Caco-2 (cell line): ENCODE data around the gene BCO2. TPM values are rescaled to one million over a fixed set of nuclear protein-coding genes. Genes with fewer than 3 reads are reported as not detected.
A peak's percentile ranks its signal among the peaks of the same experiment; 100 is the strongest.

Source experiments
- BruUV-seq: library from RNA; stranded (reverse); fragments of 400-500 nt; replicated peaks from 2 replicates; lab custom pipeline; 2021; lab: Mats Ljungman, UMichigan
- CTCF ChIA-PET: fragments of 300-600 bp; sonication (Branson Sonifier 250); formaldehyde crosslinking; loops from one replicate; lab custom pipeline; 2022; ENCODE audit warnings: antibody characterized with exemption; lab: Charles Lee
- POLR2A ChIA-PET: fragments of 300-600 bp; sonication (Branson Sonifier 250); formaldehyde crosslinking; loops from one replicate; lab custom pipeline; 2022; ENCODE audit warnings: antibody characterized with exemption; lab: Charles Lee
- DNase-seq, 2 experiments: peaks; one replicate each; pipeline versions ENCODE4 v3.0.0 to v3.0.0-alpha.2; 2020 to 2022
- H3K27me3 ChIP-seq: replicated peaks from 2 replicates; pipeline ENCODE4 v1.6.0; 2011; ENCODE audit warnings: low read length; ENCODE audit not compliant: control insufficient read depth, insufficient read depth
- H3K36me3 ChIP-seq: 2 replicates; pipeline ENCODE4 v1.5.1; 2011; ENCODE audit warnings: low read length; ENCODE audit not compliant: control insufficient read depth, insufficient read depth
- H3K4me1 ChIP-seq: fragments of 250-450 bp; sonication (Bioruptor Pico); 2 replicates; pipeline ENCODE4 v1.5.1; 2020; ENCODE audit warnings: mild to moderate bottlenecking
- H3K4me3 ChIP-seq: 2 replicates; pipeline ENCODE4 v1.5.1; 2011; ENCODE audit warnings: low read depth, mild to moderate bottlenecking, control low read depth, low read length
- H3K9me3 ChIP-seq: fragments of 250-450 bp; sonication (Bioruptor Pico); 2 replicates; pipeline ENCODE4 v1.5.1; 2020; ENCODE audit warnings: mild to moderate bottlenecking, moderate library complexity
- H3K27ac Mint-ChIP-seq: one replicate; pipeline ENCODE4 v1.8.0; 2022; ENCODE audit warnings: mixed read lengths; ENCODE audit not compliant: unreplicated experiment
- H3K27me3 Mint-ChIP-seq: one replicate; pipeline ENCODE4 v1.8.0; 2022; ENCODE audit warnings: mixed read lengths; ENCODE audit not compliant: insufficient read depth, unreplicated experiment
- H3K36me3 Mint-ChIP-seq: one replicate; pipeline ENCODE4 v1.8.0; 2022; ENCODE audit warnings: mild to moderate bottlenecking, mixed read lengths; ENCODE audit not compliant: insufficient read depth, unreplicated experiment
- H3K4me1 Mint-ChIP-seq: one replicate; pipeline ENCODE4 v1.8.0; 2022; ENCODE audit warnings: low read depth, mixed read lengths; ENCODE audit not compliant: unreplicated experiment
- H3K4me3 Mint-ChIP-seq: one replicate; pipeline ENCODE4 v1.8.0; 2022; ENCODE audit warnings: mild to moderate bottlenecking, moderate library complexity, mixed read lengths; ENCODE audit not compliant: unreplicated experiment
- H3K9me3 Mint-ChIP-seq: one replicate; pipeline ENCODE4 v1.8.0; 2022; ENCODE audit warnings: mixed read lengths; ENCODE audit not compliant: unreplicated experiment
- intact Hi-C: fragments of 100-400 bp; cut with micrococcal nuclease; formaldehyde crosslinking; loops from one replicate; pipeline ENCODE4 v1.10.0; 2022; ENCODE audit not compliant: unreplicated experiment
- total RNA-seq: library from RNA; stranded (reverse); gene quantifications from 2 replicates; pipeline ENCODE4 v1.2.3, GENCODE V29; 2022
- TF ChIP-seq, protein P1 (sequence below), 2 experiments: fragments of 200-600 bp in 1 of 2; IDR thresholded peaks; 1 replicate in 1 of 2; 2 replicates in 1 of 2; pipeline versions ENCODE4 v1.5.1 to v1.8.0; 2011 to 2022; ENCODE audit warnings: antibody characterized with exemption in 1 of 2, control low read depth in 1 of 2, inconsistent platforms in 1 of 2, low read depth in 1 of 2, low read length in 1 of 2, mild to moderate bottlenecking in 1 of 2, moderate library complexity in 1 of 2; ENCODE audit not compliant: insufficient read depth in 1 of 2, severe bottlenecking in 1 of 2, unreplicated experiment in 1 of 2

The BCO2 gene
- total RNA-seq, 1 experiment from 2014 or later, result 2.2 TPM

GRCh38 chr11:112162761-112163546, 12.4 kb upstream of the BCO2 start:
- H3K27ac Mint-ChIP-seq, result peak overlapping the region; percentile 3
- no peaks in the 10 kb centered on the region for H3K27me3 Mint-ChIP-seq
- Histone ChIP-seq H3K4me3 (peak overlapping the region; percentile 26), H3K27me3 (no peaks in the 10 kb centered on the region), H3K36me3 (no peaks in the 10 kb centered on the region), H3K4me1 (peaks cover 34% of the 10 kb centered on the region), H3K9me3 (no peaks in the 10 kb centered on the region)
- H3K4me1 Mint-ChIP-seq, result peaks cover 27% of the 10 kb centered on the region
- intact Hi-C loops, result loop anchor here (5.0 kb wide), 1 partner anchor 51 kb away; no protein-coding TSS in a partner anchor
- no peak for DNase-seq
- TF ChIP-seq, protein P1, sequence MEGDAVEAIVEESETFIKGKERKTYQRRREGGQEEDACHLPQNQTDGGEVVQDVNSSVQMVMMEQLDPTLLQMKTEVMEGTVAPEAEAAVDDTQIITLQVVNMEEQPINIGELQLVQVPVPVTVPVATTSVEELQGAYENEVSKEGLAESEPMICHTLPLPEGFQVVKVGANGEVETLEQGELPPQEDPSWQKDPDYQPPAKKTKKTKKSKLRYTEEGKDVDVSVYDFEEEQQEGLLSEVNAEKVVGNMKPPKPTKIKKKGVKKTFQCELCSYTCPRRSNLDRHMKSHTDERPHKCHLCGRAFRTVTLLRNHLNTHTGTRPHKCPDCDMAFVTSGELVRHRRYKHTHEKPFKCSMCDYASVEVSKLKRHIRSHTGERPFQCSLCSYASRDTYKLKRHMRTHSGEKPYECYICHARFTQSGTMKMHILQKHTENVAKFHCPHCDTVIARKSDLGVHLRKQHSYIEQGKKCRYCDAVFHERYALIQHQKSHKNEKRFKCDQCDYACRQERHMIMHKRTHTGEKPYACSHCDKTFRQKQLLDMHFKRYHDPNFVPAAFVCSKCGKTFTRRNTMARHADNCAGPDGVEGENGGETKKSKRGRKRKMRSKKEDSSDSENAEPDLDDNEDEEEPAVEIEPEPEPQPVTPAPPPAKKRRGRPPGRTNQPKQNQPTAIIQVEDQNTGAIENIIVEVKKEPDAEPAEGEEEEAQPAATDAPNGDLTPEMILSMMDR (IDR thresholded peaks at IDR 0.05; ENCODE audit: insufficient read depth in 1 of 2, low read depth in 1 of 2, low read length in 1 of 2, severe bottlenecking in 1 of 2, unreplicated experiment in 1 of 2), result no peak
- ChIA-PET POLR2A (no interaction called here), CTCF (interaction anchor here (0.6 to 1.3 kb wide), 3 partner anchors 13 to 51 kb away, joined by 3 to 6 read pairs (median 3); partner anchors contain the start of gene BCO2)
- BruUV-seq, result no TSS peak
- no peaks in the 10 kb centered on the region for H3K36me3 Mint-ChIP-seq
- H3K9me3 Mint-ChIP-seq, result no peaks in the 10 kb centered on the region
- H3K4me3 Mint-ChIP-seq, result peak overlapping the region; percentile 81

DNA sequence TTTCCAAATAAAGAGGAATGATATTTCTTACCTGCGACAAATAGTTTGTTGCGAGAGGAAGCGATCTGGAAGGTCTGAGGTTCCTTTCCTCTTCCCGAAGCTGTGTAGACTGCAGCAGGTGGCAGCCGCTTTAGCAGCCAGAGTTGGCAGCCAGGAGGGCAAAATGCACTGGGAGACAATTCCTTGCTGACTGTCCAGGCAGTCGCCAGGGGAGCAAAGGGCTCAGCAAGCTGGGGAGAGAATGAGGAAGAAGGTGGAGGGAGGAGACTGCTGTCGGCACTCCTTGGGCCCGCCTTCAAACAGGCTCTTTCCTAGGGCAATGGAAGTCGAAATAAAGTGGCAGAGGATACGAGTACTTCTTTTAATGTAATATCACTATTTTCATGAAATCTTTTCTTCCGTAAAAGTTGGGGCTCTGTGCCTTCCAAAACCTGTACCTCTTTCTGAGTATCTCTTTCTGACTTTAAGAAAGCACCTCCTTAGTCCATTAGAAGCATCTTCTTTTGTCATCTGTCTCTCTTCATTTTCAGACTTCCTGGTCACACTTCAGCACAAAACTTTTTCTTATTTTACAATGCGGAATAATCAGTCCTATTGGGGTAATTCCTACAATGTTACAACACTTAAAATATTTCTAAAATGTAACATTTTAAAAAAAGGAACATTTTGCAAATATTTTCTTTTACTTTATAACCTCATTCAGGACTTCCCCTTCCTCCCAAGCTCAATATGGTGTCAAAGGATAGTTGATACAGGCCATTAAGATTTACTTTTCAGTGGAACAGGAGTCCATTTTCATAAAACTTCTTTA, 11.2 kb upstream of the BCO2 start, which contains the start of gene IL18:
Gene IL18 (minus strand): TSS at position 220 of the 811 bp plus-strand sequence. CDS start 9,041 bp downstream, outside the sequence.
- Mint-ChIP-seq H3K27me3 (no peaks in the 10 kb centered on the region), H3K9me3 (no peaks in the 10 kb centered on the region), H3K4me1 (peaks cover 27% of the 10 kb centered on the region), H3K36me3 (no peaks in the 10 kb centered on the region), H3K27ac (peak within 1 kb of the TSS; percentile 86), H3K4me3 (peak within 1 kb of the TSS; percentile 81)
- Histone ChIP-seq H3K27me3 (no peaks in the 10 kb centered on the region), H3K9me3 (no peaks in the 10 kb centered on the region), H3K4me3 (peak within 1 kb of the TSS; percentile 26), H3K36me3 (no peaks in the 10 kb centered on the region), H3K4me1 (peaks cover 32% of the 10 kb centered on the region)
- POLR2A ChIA-PET, result interaction anchor here (1.0 kb wide), 1 partner anchor 9 kb away, joined by 3 read pairs; no protein-coding TSS in a partner anchor
- CTCF ChIA-PET, result interaction anchor here (0.6 to 1.3 kb wide), 4 partner anchors 11 to 52 kb away, joined by 3 to 6 read pairs (median 3); partner anchors contain the start of gene BCO2
- intact Hi-C loops, result loop anchor here (5.0 kb wide), 1 partner anchor 52 kb away; no protein-coding TSS in a partner anchor
- TF ChIP-seq, protein P1 (IDR thresholded peaks at IDR 0.05; ENCODE audit: insufficient read depth in 1 of 2, low read depth in 1 of 2, low read length in 1 of 2, severe bottlenecking in 1 of 2, unreplicated experiment in 1 of 2), result peak in 1 of 2 experiments; percentile 34
- TSS peak; percentile 83 for BruUV-seq
- peak; percentile 87 to 88 for DNase-seq

- Histone ChIP-seq H3K4me1 (peaks cover 32% of the 10 kb centered on the region), H3K9me3 (no peaks in the 10 kb centered on the region), H3K4me3 (no peak overlapping the region), H3K27me3 (no peaks in the 10 kb centered on the region), H3K36me3 (no peaks in the 10 kb centered on the region)
- Mint-ChIP-seq H3K27me3 (no peaks in the 10 kb centered on the region), H3K4me3 (no peak overlapping the region), H3K9me3 (no peaks in the 10 kb centered on the region), H3K27ac (no peak overlapping the region), H3K36me3 (no peaks in the 10 kb centered on the region), H3K4me1 (peaks cover 27% of the 10 kb centered on the region)
- intact Hi-C loops, result no loop called here
- POLR2A ChIA-PET, result interaction anchor here (0.6 kb wide), 1 partner anchor 13 kb away, joined by 3 read pairs; no protein-coding TSS in a partner anchor
- CTCF ChIA-PET, result interaction anchor here (1.1 kb wide), 1 partner anchor 10 kb away, joined by 3 read pairs; the partner anchor contains the start of gene BCO2
- DNase-seq, result no peak
- no TSS peak for BruUV-seq
- TF ChIP-seq, protein P1 (IDR thresholded peaks at IDR 0.05; ENCODE audit: insufficient read depth in 1 of 2, low read depth in 1 of 2, low read length in 1 of 2, severe bottlenecking in 1 of 2, unreplicated experiment in 1 of 2), result no peak
Measured at GRCh38 chr11:112165049-112165448, 10.3 kb upstream of the BCO2 start.
